HG02870 (cell line): ENCODE results near the gene PTPRM.

Experiments used
- ATAC-seq: cut with Tn5 transposase; IDR thresholded peaks from one replicate; pipeline ENCODE4 v1.9.1; 2021; ENCODE audit warnings: mild to moderate bottlenecking, moderate library complexity; ENCODE audit not compliant: unreplicated experiment

Gene PTPRM

DNA sequence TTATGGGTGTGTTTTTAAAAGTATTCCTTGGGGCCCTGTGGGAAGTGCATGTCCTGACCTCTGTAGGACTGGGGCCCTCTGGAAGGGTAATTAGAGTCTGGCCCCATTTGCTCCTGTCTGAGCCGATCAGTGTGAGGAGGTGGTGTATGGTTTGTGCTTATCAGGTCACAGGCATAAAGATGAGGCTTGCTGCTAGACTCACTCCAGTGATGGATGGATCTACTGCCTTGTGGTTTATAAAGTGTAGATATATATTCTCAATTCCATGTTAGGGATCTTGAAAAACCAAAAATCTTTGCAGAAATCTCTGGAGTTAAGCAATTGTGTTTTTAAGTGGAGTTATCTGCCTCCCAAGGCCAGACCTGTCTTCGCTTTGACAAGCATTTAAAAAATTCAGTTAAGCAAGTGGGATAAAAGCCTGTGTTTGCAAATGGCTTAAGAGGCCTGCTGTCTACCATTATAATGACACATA lies 182.4 kb downstream of the PTPRM start:
- ATAC-seq, result no peak

DNA sequence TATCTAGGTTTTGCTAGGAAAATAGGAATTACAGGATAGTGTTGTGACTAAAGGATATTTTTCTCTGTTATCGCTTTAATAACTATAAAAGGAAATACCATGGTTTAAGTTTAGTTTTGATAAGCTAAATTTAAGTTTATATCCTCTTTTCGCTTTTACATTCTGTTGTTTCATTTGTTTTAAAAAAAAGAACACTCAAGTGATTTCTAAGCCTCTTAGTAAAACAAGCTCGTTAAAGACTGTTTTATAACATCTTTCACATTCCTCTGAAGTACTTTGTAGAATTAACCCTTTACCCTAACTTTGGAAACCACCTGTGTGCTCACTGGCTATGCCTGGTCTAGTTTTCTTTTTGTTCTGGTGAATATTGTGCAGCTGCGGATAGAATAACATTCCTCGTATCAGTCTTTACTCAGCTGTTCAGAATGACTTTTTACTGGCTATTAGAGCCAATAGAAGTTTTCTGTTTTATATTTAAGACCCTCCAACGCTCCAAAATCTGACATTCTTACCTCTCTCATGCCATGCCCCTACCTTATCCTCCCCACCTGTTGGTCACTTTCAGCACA lies 183.1 kb downstream of the PTPRM start:
- no peak for ATAC-seq

DNA sequence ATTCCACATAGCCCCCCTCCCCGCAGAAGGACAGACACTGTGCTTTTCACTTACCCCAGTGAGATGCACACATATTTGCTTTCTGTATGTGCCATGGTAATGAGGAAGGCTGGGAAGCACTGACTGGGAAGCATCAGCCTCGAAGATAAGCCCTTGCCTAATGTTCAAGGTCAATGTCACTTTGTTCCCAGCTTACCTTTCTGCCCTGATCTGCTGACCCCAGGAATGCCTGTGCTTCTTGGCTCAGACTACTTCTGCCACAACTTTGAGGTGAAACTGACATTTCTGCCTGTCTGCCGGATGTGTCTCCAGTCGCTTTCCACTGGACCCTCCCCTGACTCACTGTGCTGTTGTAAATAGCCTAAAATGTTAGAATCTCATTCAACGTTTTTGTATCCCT lies 183.8 kb downstream of the PTPRM start:
- no peak for ATAC-seq

DNA sequence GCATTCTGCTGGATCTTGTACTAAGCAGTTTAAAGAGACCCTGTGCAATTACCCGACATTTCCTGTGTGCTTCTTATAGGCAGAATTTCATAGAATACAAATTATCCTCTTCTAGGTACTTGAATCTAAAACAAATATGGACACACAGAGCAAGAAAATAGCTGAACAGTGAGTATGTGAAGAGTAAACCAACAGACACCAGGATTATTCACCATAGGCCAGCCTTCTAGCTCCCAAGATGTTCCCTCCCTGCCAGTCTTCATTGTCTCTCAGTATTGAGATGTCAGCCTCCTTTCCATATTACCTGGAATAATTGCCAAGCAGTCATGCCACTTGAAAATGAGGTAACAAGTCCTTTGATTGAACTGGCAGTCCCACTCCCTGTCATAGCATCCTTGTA lies 187.1 kb downstream of the PTPRM start:
- ATAC-seq, result no peak

DNA sequence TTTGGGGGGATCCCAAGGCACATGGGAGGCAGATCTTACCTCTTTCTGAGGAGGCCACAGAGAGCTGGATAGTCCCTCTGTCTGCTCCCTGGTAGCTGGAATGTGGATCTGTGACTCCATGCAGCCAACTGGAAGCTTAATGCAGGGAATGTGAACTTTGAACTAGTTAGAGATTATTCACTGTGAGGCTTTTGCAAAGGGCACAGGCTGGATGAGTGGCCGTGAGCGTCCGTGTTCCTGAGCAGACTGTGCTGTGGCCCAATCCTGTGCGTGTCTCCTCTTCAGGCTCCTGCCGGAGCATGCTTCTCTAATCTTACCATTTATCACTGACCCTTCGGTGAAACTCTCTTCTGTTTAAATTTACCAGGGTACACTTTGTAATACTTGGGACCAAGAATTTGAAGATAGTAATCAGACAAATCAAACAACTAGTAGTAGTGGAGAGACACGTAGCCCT lies 187.6 kb downstream of the PTPRM start:
- ATAC-seq, result no peak

DNA sequence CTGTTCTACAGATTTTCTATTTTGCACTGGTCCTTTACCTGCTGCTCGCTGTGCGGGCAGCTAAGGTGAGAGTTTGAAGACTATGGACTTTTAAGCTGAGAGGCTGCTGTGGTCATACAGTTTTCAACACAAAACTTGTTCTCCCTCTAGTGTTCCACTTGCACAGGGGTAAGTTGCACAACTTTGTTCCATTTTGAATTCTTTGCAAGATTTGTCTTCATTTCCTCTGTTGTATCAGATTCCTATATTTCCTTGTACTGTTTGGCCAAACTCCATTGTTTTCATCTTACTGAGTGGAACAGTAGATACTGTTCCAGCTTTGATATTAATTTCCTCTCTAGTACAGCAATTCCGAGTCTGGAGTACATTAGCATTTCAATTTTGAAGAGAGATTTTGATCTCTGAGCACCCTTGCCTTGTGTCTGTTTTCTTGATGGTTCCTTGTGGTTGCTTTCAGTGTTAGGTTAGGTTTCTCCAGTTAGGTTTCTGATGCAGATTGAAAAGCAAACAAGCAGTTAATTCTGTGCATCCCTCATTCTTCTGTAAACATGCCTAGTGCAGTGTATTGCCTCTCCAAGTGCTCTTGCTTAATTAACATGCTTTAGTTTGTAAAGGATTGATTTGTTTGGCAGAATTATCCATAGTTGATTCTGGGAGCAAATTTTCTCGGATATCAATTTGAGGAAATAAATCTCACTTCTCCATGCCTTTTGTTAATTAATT lies 188.8 kb downstream of the PTPRM start:
- ATAC-seq, result no peak

DNA sequence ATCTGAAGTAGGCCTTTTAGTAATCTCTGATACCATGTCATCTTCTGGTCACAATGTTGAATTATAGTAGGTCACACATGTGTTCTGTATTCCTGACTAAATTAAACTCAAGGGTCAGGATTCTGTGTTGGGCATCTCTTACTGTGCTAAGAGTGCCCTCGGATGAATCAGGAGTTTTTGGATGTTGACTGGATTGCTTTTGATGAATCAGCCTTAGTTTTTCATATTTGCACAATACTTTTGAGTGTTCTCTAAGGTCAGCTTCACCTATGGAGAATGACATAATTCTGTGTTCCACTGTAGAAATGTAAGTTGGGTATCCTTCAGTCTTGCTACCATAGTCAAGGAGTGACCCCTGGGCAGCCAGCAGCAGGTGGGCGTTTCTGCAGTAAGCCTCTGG lies 190.1 kb downstream of the PTPRM start:
- no peak for ATAC-seq

DNA sequence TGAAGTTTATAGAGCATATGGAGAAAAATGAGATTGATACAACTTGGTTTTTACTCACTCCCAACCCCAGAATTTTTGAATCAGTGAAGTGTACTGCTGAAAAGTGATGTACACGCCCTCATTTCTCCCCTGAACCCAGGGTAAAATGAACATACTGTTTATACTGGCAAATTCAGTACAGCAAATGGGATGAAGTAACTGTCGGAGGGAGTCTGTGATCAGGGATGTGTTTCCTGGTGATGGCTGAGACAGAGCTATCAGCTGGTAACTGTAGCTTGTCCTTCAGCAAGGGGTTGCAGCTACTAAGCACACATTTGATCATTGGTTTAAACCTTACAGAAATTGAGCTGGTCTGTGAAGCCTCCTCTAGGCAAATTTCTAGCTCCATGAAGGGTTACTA lies 191.6 kb downstream of the PTPRM start:
- ATAC-seq, result no peak

DNA sequence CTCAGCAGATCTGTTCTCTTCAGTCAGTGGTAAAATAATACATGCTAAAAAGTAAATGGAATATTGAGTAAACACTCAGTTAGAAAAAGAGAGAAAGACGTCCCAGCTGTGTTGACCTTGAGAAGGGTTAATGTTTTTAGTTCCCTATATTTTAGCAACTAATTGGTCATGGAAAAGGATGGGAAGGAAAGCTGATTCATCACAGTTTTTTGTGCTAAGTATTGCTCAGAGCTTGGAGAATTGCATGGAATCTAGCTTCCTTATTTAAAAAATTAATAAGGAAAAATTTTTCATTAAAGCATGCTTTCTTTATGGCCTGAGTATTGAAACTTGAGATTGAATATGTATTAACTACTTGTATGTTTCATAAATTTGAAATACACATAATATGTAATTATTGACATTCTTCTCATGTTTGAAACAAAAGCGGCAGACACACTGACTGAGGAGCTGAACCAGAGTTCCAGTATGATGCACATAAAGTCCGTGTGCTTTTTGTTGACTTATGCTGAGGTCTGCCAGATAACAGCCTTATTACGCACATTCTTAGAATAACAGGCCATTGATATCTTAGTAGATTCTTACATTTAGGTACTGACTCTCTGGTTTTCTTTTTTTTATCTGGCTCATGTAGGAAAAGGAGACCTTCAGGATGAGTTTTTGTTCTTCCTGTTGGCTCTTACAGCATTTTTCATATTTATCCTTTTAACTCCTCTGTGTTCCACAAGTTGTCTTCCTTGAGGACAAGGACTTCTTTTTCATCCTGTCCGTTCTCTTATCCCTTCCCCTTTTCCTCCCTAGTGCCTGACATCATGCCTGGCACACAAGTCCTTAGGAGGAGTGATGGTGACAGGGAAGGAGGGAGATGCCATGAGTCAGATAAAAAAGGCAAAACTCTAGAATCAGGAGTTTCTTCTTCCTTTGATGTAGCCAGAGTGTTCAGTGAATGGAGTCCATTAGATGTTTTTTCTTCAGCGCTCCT lies 194.1 kb downstream of the PTPRM start:
- ATAC-seq, result no peak

DNA sequence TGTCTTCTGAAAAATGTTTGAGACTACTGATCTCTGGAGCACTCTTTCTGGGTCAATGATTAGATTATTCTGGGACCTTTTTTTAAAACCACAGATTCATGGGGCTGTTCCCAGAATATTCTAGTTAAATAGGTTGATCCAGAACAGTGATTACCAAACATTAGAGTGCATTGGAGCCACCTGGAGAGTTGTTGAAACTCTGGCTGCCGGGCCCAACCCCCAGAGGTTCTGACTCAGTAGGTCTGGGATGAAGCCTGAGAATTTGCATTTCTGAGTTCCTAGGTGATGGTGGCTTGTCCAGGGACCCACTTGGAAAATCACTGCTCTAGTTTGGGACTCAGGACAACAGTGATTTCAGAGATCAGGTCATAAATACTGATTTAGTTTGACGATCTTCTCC lies 197.3 kb downstream of the PTPRM start:
- ATAC-seq, result no peak

DNA sequence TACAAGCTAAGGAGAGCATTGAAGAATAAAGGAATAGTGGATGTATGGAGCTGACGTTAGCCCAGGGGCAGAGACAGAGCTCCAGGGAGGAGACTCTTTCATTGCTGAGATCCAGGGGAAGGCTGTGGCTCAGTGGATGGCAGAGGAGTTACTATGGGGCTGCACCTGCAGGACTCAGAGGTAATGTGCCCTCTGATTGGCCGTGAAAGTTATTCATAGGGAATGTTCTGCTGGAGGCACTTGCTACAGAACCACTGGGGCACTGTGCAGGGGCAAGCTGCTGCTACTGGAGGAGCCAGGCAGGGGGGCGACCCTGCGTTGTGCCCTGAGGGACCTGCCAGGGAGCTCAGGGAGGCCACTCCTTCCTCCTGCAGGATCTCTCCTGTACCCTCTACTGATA lies 199.2 kb downstream of the PTPRM start:
- no peak for ATAC-seq

DNA sequence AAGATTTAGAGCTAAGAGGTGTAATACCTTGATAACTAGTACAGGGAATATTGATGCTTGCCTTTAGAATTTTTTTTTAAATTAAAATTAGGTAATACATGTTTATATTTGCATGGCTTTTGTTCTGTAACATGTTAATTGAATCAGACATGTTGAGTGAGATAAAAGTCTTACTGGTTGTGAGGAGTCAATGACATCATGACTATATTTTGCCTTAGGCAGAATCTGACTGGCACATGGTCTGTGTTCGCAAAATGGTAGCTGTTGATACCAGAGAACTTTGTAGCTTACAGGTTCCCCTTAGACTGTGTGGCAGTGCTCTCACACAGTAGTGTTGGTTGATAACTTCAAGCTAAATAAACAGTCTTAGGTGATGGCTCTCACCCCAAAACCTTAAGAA lies 199.7 kb downstream of the PTPRM start:
- no peak for ATAC-seq

DNA sequence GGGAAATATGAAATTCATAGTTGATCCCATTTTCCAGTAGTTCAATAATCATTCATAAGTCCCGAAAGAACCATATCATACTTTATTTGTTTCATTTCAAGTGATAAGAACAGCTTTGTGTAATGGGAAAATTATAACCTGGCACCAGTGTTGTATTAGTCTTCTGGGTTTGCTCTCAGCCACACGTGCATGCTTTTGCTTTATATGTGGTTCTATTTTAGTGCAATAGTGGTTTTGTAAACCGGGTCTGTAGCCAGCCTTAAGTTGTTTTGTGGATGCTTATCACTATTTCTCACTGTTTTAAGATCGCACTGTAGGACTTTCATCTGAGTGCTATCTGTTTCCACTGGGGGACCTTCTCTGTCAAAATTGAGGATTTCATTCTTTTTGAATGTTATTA lies 203.8 kb downstream of the PTPRM start:
- ATAC-seq, result no peak

DNA sequence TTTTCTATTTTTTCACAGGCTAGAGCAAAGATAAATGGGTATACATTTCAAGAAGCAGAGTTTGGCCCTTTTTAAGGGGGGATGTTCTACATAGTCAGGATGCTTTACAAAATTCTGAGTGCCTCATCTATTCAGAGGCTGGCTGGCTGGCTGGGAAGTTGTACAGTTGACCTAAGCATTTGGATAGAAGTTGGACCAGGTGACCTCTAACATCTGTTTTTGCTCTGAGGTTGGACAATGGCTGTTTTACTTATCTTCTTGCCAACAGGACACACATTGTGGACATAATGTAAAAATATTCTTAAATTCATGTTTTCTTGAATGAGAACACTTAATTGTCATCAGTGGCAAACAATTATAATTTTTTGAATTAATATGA lies 205.4 kb downstream of the PTPRM start:
- no peak for ATAC-seq

DNA sequence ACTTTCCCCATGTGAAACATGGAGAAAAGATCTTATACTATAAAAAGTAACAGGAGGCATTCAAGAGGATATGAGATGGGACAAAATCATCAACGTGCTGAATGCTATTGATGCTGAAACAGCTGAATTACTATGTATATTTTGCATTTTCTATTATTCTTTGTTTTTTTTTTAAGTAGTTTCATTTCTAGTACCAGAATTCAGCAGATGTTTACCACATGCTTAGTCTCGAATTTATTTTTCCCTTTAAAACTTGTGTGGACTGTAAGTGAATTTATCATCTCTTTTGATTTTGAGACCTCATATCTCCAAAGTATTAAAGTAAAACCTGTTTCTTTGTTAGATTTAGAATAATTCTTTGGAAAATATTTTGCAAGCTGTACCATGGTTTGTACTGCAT lies 205.8 kb downstream of the PTPRM start:
- ATAC-seq, result no peak

DNA sequence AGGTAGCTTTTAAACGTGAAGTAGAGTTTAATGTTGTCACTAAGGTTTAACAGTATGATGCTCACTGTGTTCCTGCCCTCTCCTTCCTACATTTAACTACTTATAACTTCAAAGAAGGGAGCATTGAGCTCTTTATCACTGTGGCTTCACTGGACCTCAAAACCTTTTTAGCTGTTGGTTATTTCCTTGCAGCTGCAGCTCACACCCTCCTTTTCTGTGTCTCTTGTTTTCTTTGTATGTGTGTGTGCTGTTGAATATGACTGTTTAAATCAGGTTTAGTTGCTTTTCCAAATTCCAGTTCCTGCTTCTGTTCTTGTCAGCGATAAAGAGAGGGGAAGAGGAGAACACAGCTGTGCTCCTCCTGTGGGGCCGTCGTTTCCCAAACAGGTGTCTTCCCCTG lies 208.0 kb downstream of the PTPRM start:
- no peak for ATAC-seq

DNA sequence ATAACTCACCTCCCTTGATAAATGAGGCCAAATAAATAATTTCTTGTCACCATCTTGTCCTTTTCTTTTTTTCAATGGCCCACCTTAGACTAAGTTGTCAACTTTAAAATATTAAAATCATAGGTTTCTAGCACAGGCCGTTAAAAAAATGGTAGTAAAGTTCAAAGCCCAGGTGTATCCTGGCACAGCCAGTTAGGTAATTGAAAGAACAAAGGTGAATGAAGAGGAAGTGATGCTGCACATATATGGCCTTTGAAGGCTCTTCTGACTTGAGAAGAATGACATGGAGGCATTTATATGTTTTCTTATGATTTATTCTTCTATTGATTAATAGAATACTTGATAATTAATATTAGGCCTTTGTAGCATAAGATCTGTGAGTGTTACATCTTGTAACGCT lies 208.7 kb downstream of the PTPRM start:
- no peak for ATAC-seq

DNA sequence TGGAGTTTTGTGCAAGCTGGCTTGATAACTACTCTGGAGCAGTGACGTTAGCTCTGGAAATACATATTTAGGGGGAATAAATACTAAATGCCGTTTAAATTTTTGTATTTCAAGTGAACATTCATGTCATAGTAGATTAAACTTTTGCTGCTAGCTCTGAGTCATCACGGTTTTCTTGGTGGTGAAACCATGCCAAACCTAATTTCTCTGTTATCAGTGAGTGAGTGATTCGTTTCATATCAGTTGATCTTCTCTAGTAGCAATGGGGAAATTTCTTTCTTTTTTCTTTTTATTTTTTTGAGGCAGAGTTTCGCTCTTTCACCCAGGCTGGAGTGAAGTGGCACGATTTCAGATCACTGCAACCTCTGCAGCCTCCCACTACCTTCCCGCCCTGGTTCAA lies 211.1 kb downstream of the PTPRM start:
- no peak for ATAC-seq

DNA sequence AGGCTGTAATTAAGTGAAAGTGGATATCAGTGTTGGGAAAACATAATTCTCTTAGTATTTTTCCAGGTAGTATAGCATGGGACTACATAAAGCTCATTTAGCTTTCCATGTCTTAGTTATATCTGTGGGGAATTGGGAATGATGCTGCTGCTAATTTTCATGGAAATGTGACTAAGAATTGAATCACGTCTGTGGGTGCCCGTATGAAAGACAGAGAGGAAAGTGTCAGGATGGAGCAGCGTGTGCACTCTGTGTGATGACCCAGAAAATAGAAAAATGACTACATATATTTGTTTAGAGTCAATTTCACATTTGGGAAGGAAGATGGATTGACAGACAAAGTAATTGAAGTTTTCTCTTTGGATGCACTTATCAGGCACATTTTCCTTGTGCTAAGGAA lies 212.1 kb downstream of the PTPRM start:
- no peak for ATAC-seq

DNA sequence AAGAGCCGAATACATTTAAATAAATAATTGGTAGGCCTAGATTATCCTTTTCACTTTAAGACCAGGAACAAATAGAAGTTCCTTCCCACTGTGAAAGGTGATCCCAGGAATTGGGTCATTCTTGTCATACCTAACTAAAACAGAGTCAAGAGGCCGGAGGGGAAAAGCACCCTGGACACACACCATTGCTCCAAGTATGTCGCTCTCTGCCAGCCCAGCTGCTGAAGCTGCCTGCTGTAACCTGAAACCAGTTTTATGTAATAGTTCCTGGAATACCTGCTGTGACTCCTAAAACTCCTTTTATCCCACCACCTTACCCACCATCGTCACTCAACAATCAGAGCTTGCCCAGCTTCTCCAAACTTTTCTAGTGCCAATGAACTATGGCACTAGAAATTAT lies 217.1 kb downstream of the PTPRM start:
- ATAC-seq, result no peak

DNA sequence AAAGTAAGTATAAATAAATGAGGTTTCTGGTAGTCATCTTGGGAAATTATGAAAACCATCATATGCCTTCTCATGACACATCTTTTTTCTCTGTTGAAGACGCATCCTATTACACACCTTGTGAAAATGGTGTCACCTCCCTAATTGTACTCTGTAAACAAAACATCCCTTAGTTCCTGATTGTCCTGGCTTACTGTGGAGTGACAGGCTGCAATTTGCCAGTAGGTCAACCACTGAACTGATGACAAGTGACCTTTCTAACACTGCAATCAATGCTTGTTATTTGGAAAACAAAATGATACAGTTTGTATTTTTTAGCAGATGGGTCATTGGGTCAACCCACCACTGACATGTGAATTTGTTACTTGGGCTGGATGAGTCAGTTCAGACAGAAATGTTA lies 219.5 kb downstream of the PTPRM start:
- no peak for ATAC-seq

DNA sequence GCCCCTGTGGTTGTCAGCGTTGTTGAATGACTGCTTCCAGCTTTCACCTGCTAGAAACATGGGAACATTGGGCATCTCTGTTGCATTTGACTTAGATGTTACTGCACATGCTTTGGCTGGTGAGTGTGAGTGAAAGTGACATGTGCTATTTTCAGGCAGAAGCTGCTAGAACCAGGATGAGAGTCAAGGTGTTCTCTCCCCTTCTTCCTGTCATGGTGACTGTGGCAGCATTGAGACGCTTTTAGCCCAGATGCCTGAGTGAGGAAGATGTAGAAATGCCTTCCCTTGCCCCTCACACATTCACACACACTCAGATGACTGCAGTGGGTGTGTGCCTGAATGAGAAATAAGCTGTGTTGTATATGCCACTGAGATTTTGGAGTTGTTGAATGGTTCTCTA lies 220.2 kb downstream of the PTPRM start:
- ATAC-seq, result no peak
